Measurements from ENCODE around the gene PDIA5.
A peak's percentile ranks its signal among the peaks of the same experiment; 100 is the strongest.
"Not testable (repeated sequence)": the region's sequence is repeated elsewhere in the genome, so short reads cannot be mapped to it uniquely, and the experiment has no call there.

The PDIA5 gene

GRCh38 chr3:123143669-123144411 lies 77.0 kb downstream of the PDIA5 start:
- DNase-seq: peak in 3 of 51 donors; percentile 12 to 70 (median 25)

DNA sequence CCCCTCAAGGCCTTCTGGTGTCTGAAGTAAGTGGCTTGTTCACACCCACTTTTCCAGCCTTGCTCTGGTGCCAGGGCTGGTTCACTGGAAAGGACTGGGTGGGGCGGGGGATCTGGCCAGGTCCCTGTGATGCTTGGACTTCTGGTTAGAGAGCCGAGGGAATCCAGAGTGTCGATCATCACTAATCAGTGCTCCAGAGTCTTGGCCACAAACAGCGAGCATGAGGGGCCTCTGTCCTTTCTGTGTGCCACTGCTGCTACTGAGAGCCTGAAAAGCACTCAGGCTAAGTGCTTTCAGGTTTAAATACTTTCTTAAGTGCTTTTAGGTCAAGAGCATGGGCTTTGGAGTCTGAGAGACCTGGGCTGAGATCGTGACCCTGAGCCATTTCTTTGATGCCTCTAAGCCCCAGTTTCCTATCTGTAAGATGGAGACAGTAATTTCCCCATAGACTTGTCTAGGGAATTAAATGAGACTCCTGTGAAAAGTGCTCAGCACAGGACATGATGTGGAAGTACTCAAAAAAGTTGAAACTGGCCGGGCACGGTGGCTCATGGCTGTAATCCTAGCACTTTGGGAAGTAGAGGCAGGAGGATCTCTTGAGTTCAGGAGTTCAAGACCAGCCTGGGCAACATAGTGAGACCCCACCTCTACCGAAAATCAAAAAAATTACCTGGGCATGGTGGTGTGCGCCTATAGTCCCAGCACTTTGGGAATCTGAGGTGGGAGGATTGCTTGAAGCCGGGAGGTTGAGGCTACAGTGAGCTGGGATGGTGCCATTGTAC lies 81.1 kb downstream of the PDIA5 start:
- no peak for DNase-seq

DNA sequence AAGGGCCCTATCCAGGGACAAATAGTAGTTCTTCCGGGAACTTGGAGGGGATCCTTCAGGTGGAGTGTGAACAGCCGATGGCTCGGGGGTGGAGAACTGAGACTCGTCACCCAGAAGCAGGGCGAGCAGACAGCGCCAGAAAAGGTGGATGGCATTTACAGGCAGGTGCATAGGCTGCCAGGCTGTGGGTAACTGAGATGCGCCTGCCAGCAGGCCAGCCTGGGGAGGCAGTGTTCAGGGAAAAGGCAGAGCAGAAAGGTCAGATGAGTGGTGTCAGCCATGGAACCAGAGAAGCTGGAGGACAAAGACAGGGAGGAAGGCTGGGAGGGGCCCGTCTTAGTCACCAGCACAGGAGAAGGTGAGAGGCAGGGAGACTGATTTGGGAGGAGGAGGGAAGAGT lies 81.9 kb downstream of the PDIA5 start:
- DNase-seq: no peak

GRCh38 chr3:123149525-123149924 lies 82.7 kb downstream of the PDIA5 start:
- no peak for DNase-seq

DNA sequence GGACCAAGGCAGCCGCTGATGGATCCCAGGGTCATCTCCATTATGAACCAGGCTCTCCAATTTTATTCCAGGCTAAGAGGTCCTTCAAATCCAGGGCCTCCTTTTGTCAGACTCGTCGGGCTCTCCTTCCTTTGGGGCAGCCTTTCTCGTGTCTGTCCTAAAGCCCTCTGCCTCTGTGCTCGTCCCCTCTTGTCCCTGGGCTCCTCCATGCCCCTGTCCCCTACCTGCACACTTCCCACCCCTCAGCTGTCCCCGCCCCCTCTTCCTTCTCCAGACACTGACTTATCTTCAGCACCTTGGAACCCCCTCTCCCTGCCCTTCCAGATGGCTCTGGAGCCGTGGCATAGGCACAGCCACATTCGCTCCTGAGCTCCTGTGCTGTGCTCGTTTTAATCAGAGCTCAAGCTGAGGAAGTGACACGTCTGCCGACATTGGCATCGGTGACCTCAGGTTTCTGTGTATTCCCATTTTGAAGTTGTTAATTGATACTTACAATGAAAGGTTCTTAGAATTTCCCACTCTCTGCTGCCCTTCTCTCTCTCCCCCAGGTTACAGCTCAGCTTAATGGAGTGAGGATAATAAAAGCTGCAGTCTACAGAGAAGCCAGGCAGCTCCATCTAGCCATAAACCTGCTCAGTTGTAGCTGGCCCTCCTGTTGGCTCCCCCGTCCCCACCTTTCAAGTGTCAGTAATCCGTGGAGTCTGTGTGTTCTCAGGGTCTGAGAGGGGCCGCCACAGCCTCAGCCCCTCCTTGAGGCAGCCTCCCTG lies 83.8 kb downstream of the PDIA5 start:
- DNase-seq: no peak

- DNase-seq: no peak
These were observed 84.5 kb downstream of the PDIA5 start for GRCh38 chr3:123151251-123151705.

- DNase-seq: not testable (repeated sequence)
These were observed 85.1 kb downstream of the PDIA5 start for GRCh38 chr3:123151853-123152420.

DNA sequence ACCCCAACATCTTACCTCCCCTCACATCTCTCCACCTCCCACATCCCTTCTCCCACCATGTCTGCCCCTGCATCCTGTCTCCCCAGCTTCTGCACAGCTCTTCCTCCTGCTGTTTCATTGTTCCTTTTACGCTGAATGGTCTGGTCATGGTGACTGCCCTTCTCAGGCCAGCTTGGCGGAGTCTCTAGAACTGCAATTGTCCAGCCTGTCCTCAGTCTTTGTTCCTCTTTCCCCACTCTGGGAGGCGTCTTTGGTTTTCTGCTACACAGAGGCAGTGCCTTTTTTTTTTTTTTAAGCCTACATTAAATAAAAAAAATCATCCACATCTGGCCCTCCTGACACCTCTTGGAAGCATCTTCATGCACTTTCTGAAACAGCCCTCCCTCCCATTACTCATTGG lies 85.9 kb downstream of the PDIA5 start:
- peak in 5 of 51 donors; percentile 8 to 23 (median 12) for DNase-seq

DNA sequence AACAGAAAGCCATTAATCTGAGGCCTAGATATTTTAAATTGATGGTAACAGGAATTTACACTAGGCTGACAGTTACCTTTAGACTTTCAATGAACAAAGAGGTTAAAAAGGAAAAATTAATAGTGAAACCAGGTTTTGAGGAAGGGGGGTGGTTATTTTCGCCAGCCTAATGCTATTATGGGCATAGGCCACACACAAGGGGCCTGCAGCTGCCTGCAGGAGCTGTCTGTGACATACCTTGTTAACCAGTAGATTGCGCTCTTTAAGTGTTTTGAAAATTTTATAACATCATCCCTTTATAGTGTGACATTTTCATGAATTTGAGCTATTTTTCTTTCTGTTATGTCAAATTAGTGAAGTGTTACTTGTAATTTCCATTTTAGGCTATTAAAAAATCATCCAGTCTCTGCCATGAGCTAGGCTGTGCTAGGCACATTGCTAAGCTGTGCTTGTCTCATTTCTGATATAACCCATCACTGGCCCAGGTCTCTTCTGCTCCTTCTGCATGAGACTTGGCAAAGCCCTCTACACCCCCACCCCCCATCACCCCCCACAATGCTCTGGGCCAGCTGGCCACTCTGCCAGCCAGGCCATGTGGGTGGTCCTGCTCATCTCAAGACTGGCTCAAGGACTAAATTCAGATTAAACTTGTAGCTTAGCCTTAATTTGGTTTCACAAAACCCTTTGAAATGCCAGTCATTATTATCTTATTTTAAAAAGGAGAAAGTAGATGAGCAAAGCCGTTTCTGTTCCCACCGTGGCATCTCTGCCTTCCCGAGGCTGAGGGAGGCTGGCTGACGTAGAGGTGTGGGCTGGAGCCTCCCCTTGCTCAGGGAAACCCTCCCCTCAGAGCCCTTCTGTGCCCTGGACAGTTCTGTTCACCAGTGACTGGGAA lies 86.5 kb downstream of the PDIA5 start:
- DNase-seq: peak in 1 of 51 donors; percentile 55

- peak in 1 of 51 donors; percentile 12 for DNase-seq
These were observed 87.5 kb downstream of the PDIA5 start for GRCh38 chr3:123154020-123154985.

GRCh38 chr3:123155471-123156011 lies 88.7 kb downstream of the PDIA5 start:
- DNase-seq: peak in 4 of 51 donors; percentile 7 to 38 (median 13)

DNA sequence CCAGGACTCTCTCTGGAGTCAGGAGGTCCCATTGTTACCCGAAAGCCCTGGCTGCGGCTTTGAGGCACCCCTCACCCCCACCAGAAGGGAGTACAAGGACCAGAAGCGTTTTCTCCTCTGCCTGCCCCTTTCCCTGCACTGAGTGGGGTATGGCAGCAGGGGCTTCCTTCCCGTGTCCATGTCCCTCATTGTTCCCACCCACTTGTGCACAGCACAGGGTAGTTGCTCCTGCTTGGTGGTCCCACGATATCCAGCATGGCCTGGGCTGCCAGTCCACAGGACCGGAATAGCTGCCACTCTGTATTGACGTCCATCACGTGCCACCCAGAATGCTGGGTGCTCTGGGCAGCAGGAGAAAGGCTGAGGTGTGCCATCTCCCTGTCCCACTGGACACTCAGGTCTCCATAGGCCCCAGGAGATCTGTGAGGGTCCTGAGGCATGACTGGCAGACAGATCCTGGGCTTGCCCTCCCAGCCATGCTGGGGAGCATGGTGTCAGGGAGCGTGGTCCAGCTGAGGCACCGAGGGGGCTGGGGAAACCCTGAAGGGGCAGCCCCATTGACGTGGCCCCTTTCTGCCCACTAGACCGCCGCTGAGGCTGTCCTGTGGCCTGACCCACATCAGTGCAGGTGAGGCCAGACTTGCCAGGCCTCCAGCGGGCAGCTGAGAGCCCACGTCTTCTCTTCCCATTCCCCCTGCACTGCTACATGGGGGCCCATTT lies 89.6 kb downstream of the PDIA5 start:
- no peak for DNase-seq

GRCh38 chr3:123157209-123157597 lies 90.4 kb downstream of the PDIA5 start:
- DNase-seq: no peak

GRCh38 chr3:123157598-123158287 lies 90.9 kb downstream of the PDIA5 start:
- DNase-seq: no peak

DNA sequence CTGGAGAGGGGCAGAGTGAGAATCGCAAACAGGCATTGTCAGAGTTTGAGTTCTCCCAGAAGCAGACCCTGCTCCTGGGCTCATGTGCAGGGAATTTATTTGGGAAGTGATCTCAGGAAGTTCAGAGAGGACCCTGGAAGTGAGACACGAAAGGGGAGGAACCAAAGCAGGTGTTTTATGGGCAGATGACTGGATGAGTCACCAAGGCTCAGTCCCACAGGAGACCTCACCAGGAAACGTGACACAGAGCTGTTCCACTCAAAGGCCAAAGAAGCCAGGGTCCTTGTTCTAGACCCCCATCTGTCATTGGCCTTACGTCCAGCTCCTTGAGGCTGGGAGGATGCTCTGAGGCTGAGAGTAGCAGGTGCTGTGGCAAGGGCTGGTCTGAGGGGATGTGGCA lies 91.5 kb downstream of the PDIA5 start:
- DNase-seq: no peak

DNA sequence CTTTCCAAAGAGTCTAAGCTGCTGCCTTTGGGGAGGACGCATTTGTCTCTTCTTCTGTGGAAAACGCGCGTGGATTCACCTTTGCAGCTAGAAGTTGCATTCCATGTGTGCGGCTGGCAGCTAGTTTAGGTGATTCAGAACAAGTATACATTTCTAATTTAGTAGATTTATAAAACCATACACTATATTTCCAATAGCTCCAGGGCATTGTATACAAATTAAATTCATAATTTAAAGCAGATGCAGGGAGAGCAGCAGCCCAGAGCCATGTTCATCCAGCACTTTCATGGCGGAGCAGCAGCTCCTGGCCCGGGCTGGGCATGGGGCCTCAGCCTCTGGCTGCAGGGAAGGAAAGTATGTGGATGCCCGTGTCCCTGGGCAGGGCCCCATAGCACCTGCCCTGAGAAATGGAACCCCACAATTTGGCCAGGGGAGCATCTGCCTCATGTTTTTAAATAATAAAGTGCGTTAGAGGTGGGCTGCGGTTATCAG lies 92.1 kb downstream of the PDIA5 start:
- no peak for DNase-seq

- DNase-seq: no peak
These were observed 93.3 kb downstream of the PDIA5 start for GRCh38 chr3:123159926-123160635.
